HEK293T (cell line): ENCODE results near the gene CLSTN3.

Experiments
- CTCF ChIA-PET: fragments of 350-600 bp; formaldehyde crosslinking; extraction: SDS; loops from one replicate; lab custom pipeline; 2021; ENCODE audit warnings: antibody characterized with exemption, inconsistent platforms; lab: Yijun Ruan, JAX
- POLR2A ChIA-PET: fragments of 350-600 bp; formaldehyde crosslinking; extraction: SDS; loops from one replicate; lab custom pipeline; 2020; ENCODE audit warnings: antibody characterized with exemption, inconsistent platforms; lab: Yijun Ruan, JAX
- DNase-seq: peaks from one replicate; pipeline ENCODE4 v3.0.0; 2012; ENCODE audit warnings: mixed read lengths; ENCODE audit errors: extremely low spot score
- ARNT ChIP-seq: fragments of 450-650 bp; IDR thresholded peaks from 2 replicates; pipeline ENCODE4 v1.6.1; 2017; ENCODE audit warnings: mild to moderate bottlenecking
- BHLHE40 ChIP-seq: fragments of 450-650 bp; IDR thresholded peaks from 2 replicates; pipeline ENCODE4 v1.6.1; 2016; ENCODE audit warnings: mild to moderate bottlenecking, moderate library complexity, borderline replicate concordance
- CTBP1 ChIP-seq: fragments of 450-650 bp; IDR thresholded peaks from 2 replicates; pipeline ENCODE4 v1.6.1; 2016; ENCODE audit warnings: borderline replicate concordance
- ELF4 ChIP-seq: fragments of 450-650 bp; IDR thresholded peaks from 2 replicates; pipeline ENCODE4 v1.6.1; 2017; ENCODE audit warnings: antibody characterized with exemption
- FOXA1 ChIP-seq: fragments of 450-650 bp; IDR thresholded peaks from 2 replicates; pipeline ENCODE4 v1.6.1; 2016; ENCODE audit warnings: mild to moderate bottlenecking
- FOXK2 ChIP-seq: fragments of 450-650 bp; IDR thresholded peaks from 2 replicates; pipeline ENCODE4 v1.6.1; 2016; ENCODE audit warnings: mild to moderate bottlenecking
- FOXM1 ChIP-seq: fragments of 450-650 bp; IDR thresholded peaks from 2 replicates; pipeline ENCODE4 v1.6.1; 2017; ENCODE audit warnings: mild to moderate bottlenecking, borderline replicate concordance
- HDGF ChIP-seq: fragments of 450-650 bp; IDR thresholded peaks from 2 replicates; pipeline ENCODE4 v1.6.1; 2017; ENCODE audit warnings: antibody characterized with exemption, borderline replicate concordance
- L3MBTL2 ChIP-seq: fragments of 450-650 bp; conservative IDR thresholded peaks from 2 replicates; pipeline ENCODE4 v1.6.1; 2016; ENCODE audit warnings: mild to moderate bottlenecking
- LEF1 ChIP-seq: fragments of 450-650 bp; IDR thresholded peaks from 2 replicates; pipeline ENCODE4 v1.6.1; 2017; ENCODE audit warnings: mild to moderate bottlenecking, borderline replicate concordance
- NFRKB ChIP-seq: fragments of 450-650 bp; IDR thresholded peaks from 2 replicates; pipeline ENCODE4 v1.6.1; 2016; ENCODE audit warnings: mild to moderate bottlenecking, moderate library complexity
- PKNOX1 ChIP-seq: fragments of 450-650 bp; IDR thresholded peaks from 2 replicates; pipeline ENCODE4 v1.6.1; 2016
- SP1 ChIP-seq: fragments of 450-650 bp; IDR thresholded peaks from 2 replicates; pipeline ENCODE4 v1.6.1; 2017
- SUZ12 ChIP-seq: fragments of 450-650 bp; IDR thresholded peaks from 2 replicates; pipeline ENCODE4 v1.6.1; 2016; ENCODE audit warnings: mild to moderate bottlenecking
- TARDBP ChIP-seq: fragments of 450-650 bp; IDR thresholded peaks from 2 replicates; pipeline ENCODE4 v1.6.1; 2016
- ZNF384 ChIP-seq: fragments of 450-650 bp; IDR thresholded peaks from 2 replicates; pipeline ENCODE4 v1.6.1; 2016

Gene CLSTN3

GRCh38 chr12:7156259-7157197, 26.4 kb downstream of the CLSTN3 start:
- POLR2A ChIA-PET = no interaction called here
- DNase-seq = no peak
- TF ChIP-seq ZNF384 (no peak), ARNT (no peak), FOXK2 (no peak), TARDBP (no peak), L3MBTL2 (no peak), BHLHE40 (no peak), SUZ12 (no peak), NFRKB (no peak), PKNOX1 (no peak), FOXM1 (no peak), SP1 (no peak), FOXA1 (no peak), CTBP1 (no peak), LEF1 (no peak), HDGF (no peak), ELF4 (no peak)
- CTCF ChIA-PET = interaction anchor here (0.5 to 1.8 kb wide), 2 partner anchors 12 to 32 kb away, joined by 3 to 11 read pairs; no protein-coding TSS in a partner anchor

GRCh38 chr12:7157391-7157790, 27.2 kb downstream of the CLSTN3 start:
- no peak for TF ChIP-seq FOXA1
- TF ChIP-seq HDGF = no peak
- no peak for TF ChIP-seq LEF1
- no peak for TF ChIP-seq ELF4
- no peak for TF ChIP-seq TARDBP
- TF ChIP-seq ZNF384 = no peak
- DNase-seq = no peak
- ChIA-PET CTCF (no interaction called here), POLR2A (no interaction called here)

- TF ChIP-seq FOXA1 (no peak), ZNF384 (no peak), FOXK2 (no peak), CTBP1 (no peak), HDGF (no peak), L3MBTL2 (no peak), ARNT (no peak), TARDBP (no peak), SP1 (no peak), BHLHE40 (no peak), FOXM1 (no peak), LEF1 (no peak), SUZ12 (no peak), NFRKB (no peak), ELF4 (no peak)
- ChIA-PET POLR2A (no interaction called here), CTCF (no interaction called here)
- no peak for DNase-seq
Measured at GRCh38 chr12:7158781-7159609, 28.8 kb downstream of the CLSTN3 start.

GRCh38 chr12:7160183-7160582, 30.0 kb downstream of the CLSTN3 start:
- CTCF ChIA-PET = no interaction called here
- DNase-seq = no peak
- POLR2A ChIA-PET = no interaction called here
- TF ChIP-seq ZNF384 = no peak
- no peak for TF ChIP-seq ARNT
- no peak for TF ChIP-seq SP1
- TF ChIP-seq FOXK2 = no peak
- no peak for TF ChIP-seq PKNOX1
- no peak for TF ChIP-seq L3MBTL2
- no peak for TF ChIP-seq SUZ12
- no peak for TF ChIP-seq TARDBP
- no peak for TF ChIP-seq BHLHE40
- TF ChIP-seq HDGF = no peak
- TF ChIP-seq FOXM1 = no peak
- TF ChIP-seq LEF1 = no peak
- TF ChIP-seq ELF4 = no peak
- no peak for TF ChIP-seq CTBP1
- no peak for TF ChIP-seq NFRKB
- no peak for TF ChIP-seq FOXA1

- TF ChIP-seq NFRKB (no peak), SUZ12 (no peak), ARNT (no peak), L3MBTL2 (no peak), SP1 (no peak), BHLHE40 (no peak), FOXK2 (no peak), HDGF (no peak), ZNF384 (no peak), CTBP1 (no peak), LEF1 (no peak), FOXM1 (no peak), PKNOX1 (no peak), FOXA1 (no peak), ELF4 (no peak), TARDBP (no peak)
- no peak for DNase-seq
- CTCF ChIA-PET = interaction anchor here (0.8 to 1.8 kb wide), 2 partner anchors 17 to 27 kb away, joined by 3 to 5 read pairs; no protein-coding TSS in a partner anchor
- POLR2A ChIA-PET = no interaction called here
Measured at GRCh38 chr12:7161327-7161726, 31.2 kb downstream of the CLSTN3 start.
